ENCODE results near the gene TP53I11.

Gene TP53I11

DNA sequence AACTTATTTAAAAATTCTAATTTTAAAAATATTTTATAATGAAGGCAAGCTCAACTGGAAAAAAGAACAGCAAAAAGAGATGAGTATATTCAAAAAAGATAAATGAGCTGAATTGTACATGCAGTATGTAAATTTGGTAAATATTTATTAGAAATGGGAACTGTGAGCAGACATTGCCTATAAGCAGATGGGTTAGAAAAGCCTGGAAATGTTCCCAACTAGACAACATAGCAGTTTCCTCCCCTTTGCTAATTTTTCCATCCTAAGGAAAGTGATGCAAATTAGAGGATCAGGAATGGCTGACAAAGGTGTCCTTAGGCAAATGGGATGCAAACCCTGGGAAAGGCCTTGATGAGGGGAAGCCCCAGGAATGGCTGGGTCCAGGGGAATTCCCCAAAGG lies 37.2 kb downstream of the TP53I11 start:
- no peak for TF ChIP-seq ZFX (IDR thresholded peaks at IDR 0.05)
- TF ChIP-seq, protein P1, sequence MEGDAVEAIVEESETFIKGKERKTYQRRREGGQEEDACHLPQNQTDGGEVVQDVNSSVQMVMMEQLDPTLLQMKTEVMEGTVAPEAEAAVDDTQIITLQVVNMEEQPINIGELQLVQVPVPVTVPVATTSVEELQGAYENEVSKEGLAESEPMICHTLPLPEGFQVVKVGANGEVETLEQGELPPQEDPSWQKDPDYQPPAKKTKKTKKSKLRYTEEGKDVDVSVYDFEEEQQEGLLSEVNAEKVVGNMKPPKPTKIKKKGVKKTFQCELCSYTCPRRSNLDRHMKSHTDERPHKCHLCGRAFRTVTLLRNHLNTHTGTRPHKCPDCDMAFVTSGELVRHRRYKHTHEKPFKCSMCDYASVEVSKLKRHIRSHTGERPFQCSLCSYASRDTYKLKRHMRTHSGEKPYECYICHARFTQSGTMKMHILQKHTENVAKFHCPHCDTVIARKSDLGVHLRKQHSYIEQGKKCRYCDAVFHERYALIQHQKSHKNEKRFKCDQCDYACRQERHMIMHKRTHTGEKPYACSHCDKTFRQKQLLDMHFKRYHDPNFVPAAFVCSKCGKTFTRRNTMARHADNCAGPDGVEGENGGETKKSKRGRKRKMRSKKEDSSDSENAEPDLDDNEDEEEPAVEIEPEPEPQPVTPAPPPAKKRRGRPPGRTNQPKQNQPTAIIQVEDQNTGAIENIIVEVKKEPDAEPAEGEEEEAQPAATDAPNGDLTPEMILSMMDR (conservative IDR thresholded peaks at IDR 0.05) = no peak
- H3K27ac ChIP-seq = no peak overlapping the region

DNA sequence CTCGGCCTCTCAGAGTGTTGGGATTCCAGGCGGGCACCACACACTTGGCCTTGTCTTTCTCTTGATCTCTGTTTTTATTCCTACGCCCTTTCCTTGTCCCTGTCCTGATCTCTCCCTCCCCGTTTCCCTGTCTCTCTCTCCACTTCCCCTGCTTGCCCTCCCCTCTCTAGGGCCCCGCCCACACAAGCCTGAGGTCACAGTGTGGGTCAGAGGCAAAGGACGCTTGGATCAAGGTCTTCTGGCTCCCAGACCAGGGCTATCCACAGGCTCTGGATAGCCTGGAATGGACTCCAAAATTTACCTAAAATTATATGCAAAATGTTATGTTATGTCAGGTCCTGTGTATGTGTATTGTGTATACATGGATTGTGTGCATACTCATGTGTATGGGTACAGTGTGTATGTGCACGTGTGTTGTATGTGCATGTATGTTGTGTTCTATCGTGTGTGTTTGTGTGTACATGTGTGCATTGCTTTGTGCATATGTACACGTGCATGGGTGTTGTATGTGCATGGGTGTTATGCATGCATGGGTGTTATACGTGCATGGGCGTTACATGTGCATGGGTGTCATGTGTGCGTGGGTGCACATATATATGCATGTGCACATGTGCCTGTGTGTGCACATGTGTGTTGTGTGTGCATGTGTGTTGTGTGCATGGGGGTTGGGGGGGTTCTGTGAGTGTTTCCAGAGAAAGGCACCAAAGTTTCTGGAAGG lies 38.3 kb downstream of the TP53I11 start:
- TF ChIP-seq, protein P1 (conservative IDR thresholded peaks at IDR 0.05) = no peak
- TF ChIP-seq ZFX (IDR thresholded peaks at IDR 0.05) = no peak
- no peak overlapping the region for H3K27ac ChIP-seq

- TF ChIP-seq, protein P1 (conservative IDR thresholded peaks at IDR 0.05) = peak; percentile 84
- no peak for TF ChIP-seq ZFX (IDR thresholded peaks at IDR 0.05)
- no peak overlapping the region for H3K27ac ChIP-seq
Measured at GRCh38 chr11:44911029-44911814, 39.5 kb downstream of the TP53I11 start.

- TF ChIP-seq ZFX (IDR thresholded peaks at IDR 0.05) = no peak
- TF ChIP-seq, protein P1 (conservative IDR thresholded peaks at IDR 0.05) = no peak
- H3K27ac ChIP-seq = no peak overlapping the region
Measured at GRCh38 chr11:44910591-44910990, 40.1 kb downstream of the TP53I11 start.

- TF ChIP-seq, protein P1 (conservative IDR thresholded peaks at IDR 0.05) = no peak
- TF ChIP-seq ZFX (IDR thresholded peaks at IDR 0.05) = no peak
- no peak overlapping the region for H3K27ac ChIP-seq
Measured at GRCh38 chr11:44909557-44909956, 41.1 kb downstream of the TP53I11 start.

GRCh38 chr11:44906649-44907048 lies 44.0 kb downstream of the TP53I11 start:
- TF ChIP-seq, protein P1 (conservative IDR thresholded peaks at IDR 0.05) = no peak
- no peak for TF ChIP-seq ZFX (IDR thresholded peaks at IDR 0.05)
- no peak overlapping the region for H3K27ac ChIP-seq

Data from C4-2B (cell line).